Measurements from ENCODE around the gene HMCES. TPM values are rescaled to one million over a fixed set of nuclear protein-coding genes. Genes with fewer than 3 reads are reported as not detected.
A peak's percentile ranks its signal among the peaks of the same experiment; 100 is the strongest.

HMCES gene
- polyA plus RNA-seq, 3 donors, result 11.9 to 23.0 (median 18.0) TPM

- no peak overlapping the region for H3K4me3 Mint-ChIP-seq
- H3K4me1 Mint-ChIP-seq, result no peaks in the 10 kb centered on the region
- peaks cover 26% of the 10 kb centered on the region for H3K79me2 ChIP-seq (ENCODE audit: insufficient read depth, low read length)
- intact Hi-C loops (cut with micrococcal nuclease), result loop anchor here in 1 of 2 donors (10.0 kb wide), 1 partner anchor 376 kb away; no protein-coding TSS in a partner anchor
- peaks cover 69% of the 10 kb centered on the region for H4K20me1 ChIP-seq (ENCODE audit: insufficient read depth, low read length)
- H3K4me1 ChIP-seq (ENCODE audit: control insufficient read depth in 1 of 2, insufficient read depth in 2 of 2, low read length in 2 of 2), result no peaks in the 10 kb centered on the region
- 96% methylated on average over 11 of the region's 11 CpGs for WGBS (ENCODE audit: insufficient coverage)
- no peaks in the 10 kb centered on the region for H3K9me3 ChIP-seq (replicated peaks in 1 of 2; ENCODE audit: control insufficient read depth in 1 of 2, insufficient read depth in 1 of 2, low read length in 2 of 2)
- no peaks in the 10 kb centered on the region for H3K27me3 Mint-ChIP-seq (ENCODE audit: low read depth in 3 of 3)
- H3K27me3 ChIP-seq (ENCODE audit: control insufficient read depth in 2 of 2, insufficient read depth in 2 of 2, low read length in 2 of 2), result no peaks in the 10 kb centered on the region
- no peak overlapping the region for H3K27ac ChIP-seq (ENCODE audit: low read depth in 1 of 2, low read length in 2 of 2)
- H3K27ac Mint-ChIP-seq, result peak overlapping the region in 1 of 7 donors; percentile 42
- peaks cover 95 to 100% of the 10 kb centered on the region in 2 donors for H3K36me3 ChIP-seq (replicated peaks in 1 of 2; ENCODE audit: control insufficient read depth in 1 of 2, insufficient read depth in 2 of 2, low read length in 2 of 2)
- no peak overlapping the region for H3K4me3 ChIP-seq (replicated peaks in 1 of 3; ENCODE audit: low read depth in 2 of 3, low read length in 3 of 3)
- no peak overlapping the region for H2AFZ ChIP-seq (ENCODE audit: insufficient read depth, low read depth, low read length, poor library complexity, severe bottlenecking)
- DNase-seq, result no peak
- TF ChIP-seq CTCF (IDR thresholded peaks at IDR 0.05), result no peak
- H3K9me3 Mint-ChIP-seq, result peaks cover 0 to 1% (median 0%) of the 10 kb centered on the region in 7 donors
- H3K36me3 Mint-ChIP-seq, result peaks cover 96 to 100% of the 10 kb centered on the region in 2 donors
- H3K9ac ChIP-seq (ENCODE audit: insufficient read depth, low read length, poor library complexity, severe bottlenecking), result no peak overlapping the region
- H3K4me2 ChIP-seq (replicated peaks; ENCODE audit: extremely low read depth, low read length, poor library complexity, severe bottlenecking), result no peak overlapping the region
These were observed 18.1 kb upstream of the HMCES start for GRCh38 chr3:129260606-129261005.

- Histone ChIP-seq H3K27ac (ENCODE audit: low read depth in 1 of 2, low read length in 2 of 2) (no peak overlapping the region), H3K79me2 (ENCODE audit: insufficient read depth, low read length) (peaks cover 19% of the 10 kb centered on the region), H3K36me3 (replicated peaks in 1 of 2; ENCODE audit: control insufficient read depth in 1 of 2, insufficient read depth in 2 of 2, low read length in 2 of 2) (peaks cover 95 to 100% of the 10 kb centered on the region in 2 donors), H3K4me3 (replicated peaks in 1 of 3; ENCODE audit: low read depth in 2 of 3, low read length in 3 of 3) (no peak overlapping the region), H3K4me1 (ENCODE audit: control insufficient read depth in 1 of 2, insufficient read depth in 2 of 2, low read length in 2 of 2) (no peaks in the 10 kb centered on the region), H3K9ac (ENCODE audit: insufficient read depth, low read length, poor library complexity, severe bottlenecking) (no peak overlapping the region), H3K9me3 (replicated peaks in 1 of 2; ENCODE audit: control insufficient read depth in 1 of 2, insufficient read depth in 1 of 2, low read length in 2 of 2) (no peaks in the 10 kb centered on the region), H4K20me1 (ENCODE audit: insufficient read depth, low read length) (peaks cover 61% of the 10 kb centered on the region), H2AFZ (ENCODE audit: insufficient read depth, low read depth, low read length, poor library complexity, severe bottlenecking) (no peak overlapping the region), H3K27me3 (ENCODE audit: control insufficient read depth in 2 of 2, insufficient read depth in 2 of 2, low read length in 2 of 2) (no peaks in the 10 kb centered on the region), H3K4me2 (replicated peaks; ENCODE audit: extremely low read depth, low read length, poor library complexity, severe bottlenecking) (no peak overlapping the region)
- H3K27me3 Mint-ChIP-seq (ENCODE audit: low read depth in 3 of 3), result no peaks in the 10 kb centered on the region
- H3K36me3 Mint-ChIP-seq, result peaks cover 96 to 100% of the 10 kb centered on the region in 2 donors
- DNase-seq, result no peak
- intact Hi-C loops (cut with micrococcal nuclease), result loop anchor here in 1 of 2 donors (10.0 kb wide), 1 partner anchor 377 kb away; no protein-coding TSS in a partner anchor
- no peak overlapping the region for H3K4me3 Mint-ChIP-seq
- no peak for TF ChIP-seq CTCF (IDR thresholded peaks at IDR 0.05)
- H3K27ac Mint-ChIP-seq, result peak overlapping the region in 1 of 7 donors; percentile 44
- H3K4me1 Mint-ChIP-seq, result no peaks in the 10 kb centered on the region
- WGBS (ENCODE audit: insufficient coverage), result 100% methylated on average over 1 of the region's 3 CpGs
- H3K9me3 Mint-ChIP-seq, result peaks cover 0 to 1% (median 0%) of the 10 kb centered on the region in 7 donors
These were observed 16.8 kb upstream of the HMCES start for GRCh38 chr3:129261894-129262293.

Measured in CD14-positive monocyte (primary cell).